ENCODE results near the gene OR7C1.
"Not testable (repeated sequence)": the region's sequence is repeated elsewhere in the genome, so short reads cannot be mapped to it uniquely, and the experiment has no call there.

OR7C1 gene

DNA sequence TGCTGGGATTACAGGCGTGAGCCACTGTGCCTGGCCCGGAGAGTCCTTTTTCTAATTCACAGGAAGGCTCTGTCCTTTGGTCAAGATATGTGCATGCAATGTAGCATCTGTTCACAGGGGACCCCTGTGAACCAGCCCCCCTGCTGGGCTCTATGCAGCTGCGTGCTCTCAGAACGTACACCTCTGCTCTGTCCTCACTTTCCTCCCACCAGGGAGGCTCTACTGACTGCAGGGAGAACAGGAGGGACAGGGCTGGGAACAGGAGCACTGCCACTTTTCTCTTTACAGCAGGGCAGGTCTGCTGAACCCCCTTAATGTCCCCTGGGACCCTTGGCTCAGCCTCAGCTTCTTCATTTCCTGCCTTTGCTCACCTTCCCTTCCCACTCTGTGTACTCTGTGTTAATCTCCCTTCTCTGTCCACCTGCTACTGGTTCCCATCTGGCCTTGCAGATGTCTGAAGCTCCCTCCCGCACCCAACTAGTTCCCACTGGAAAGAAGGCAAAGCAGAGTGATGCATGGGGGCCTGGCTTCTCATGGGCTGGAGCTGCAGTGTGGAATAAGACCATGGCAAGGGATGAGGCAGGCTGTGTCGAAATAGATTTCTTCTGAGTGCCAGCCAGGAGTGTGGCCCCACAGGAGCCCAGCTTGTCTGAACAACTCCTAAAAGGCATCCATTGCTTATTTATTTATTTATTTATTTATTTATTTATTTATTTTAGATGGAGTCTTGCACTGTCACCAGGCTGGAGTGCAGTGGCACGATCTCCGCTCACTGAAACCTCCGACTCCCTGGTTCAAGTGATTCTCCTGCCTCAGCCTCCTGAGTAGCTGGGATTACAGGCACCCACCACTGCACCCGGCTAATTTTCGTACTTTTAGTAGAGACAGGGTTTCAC lies 63.8 kb downstream of the OR7C1 start:
- in situ Hi-C loops (cut with MboI; ENCODE audit: low pct_unique_long_range_greater_than_20kb, low sequenced_read_pairs), result no loop called here
- DNase-seq, result no peak

DNA sequence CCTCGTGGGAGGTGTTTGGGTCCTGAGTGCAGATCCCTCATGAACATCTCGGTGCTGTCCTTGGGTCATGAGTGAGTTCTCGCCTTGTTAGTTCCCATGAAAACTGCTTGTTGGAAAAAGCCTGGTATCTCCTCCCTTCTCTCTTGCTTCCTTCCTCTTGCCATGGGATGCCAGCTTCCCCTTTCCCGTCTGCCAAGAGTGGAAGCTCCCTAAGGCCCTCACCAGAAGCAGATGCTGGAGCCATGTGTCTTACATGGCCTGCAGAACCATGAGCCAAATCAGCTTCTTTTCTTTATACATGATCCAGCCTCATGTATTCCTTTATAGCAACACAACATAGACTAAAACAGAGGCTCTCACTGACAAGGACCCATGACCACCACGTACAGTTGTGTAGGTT lies 64.8 kb downstream of the OR7C1 start:
- no peak for DNase-seq
- in situ Hi-C loops (cut with MboI; ENCODE audit: low pct_unique_long_range_greater_than_20kb, low sequenced_read_pairs), result no loop called here

DNA sequence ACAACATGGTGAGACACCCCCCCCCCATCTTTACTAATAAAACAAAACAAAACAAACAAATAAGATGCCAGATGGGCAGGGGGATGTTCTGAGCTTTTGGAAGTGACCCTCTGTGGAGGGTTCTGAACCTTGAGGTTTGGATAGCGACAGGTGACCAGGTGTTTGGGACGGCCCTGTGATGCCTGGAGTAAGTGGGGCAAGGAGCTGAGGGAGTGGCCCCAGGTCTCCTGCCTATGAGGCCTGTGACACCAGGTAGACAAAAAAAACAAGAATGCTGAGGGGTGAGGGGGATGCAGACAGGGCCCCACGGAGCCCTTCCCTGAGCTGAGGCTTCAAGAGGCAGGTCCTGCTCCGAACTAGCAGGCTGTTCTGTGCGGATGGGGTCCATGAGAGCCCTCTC lies 65.8 kb downstream of the OR7C1 start:
- DNase-seq, result no peak
- in situ Hi-C loops (cut with MboI; ENCODE audit: low pct_unique_long_range_greater_than_20kb, low sequenced_read_pairs), result loop anchor here (5.0 kb wide), 1 partner anchor 372 kb away; no protein-coding TSS in a partner anchor

DNA sequence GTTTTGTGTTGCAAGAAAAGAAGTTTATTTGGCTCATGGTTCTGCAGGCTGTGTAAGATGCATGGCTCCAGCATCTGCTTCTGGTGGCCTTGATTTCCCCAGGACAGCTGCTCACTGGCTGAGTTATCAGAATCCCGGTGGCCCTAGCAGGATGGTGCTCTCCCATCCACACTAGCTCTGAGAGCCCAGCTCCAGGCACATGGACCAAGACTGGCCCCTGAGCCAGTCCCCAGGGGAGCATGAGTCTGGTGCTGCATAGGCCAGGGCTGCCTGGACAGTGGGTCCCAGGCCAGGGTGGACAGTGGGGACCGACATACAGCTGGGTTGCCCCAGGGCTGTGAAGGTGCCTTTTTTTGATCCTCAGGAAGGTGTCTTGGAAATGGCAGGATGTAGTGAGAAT lies 67.0 kb downstream of the OR7C1 start:
- in situ Hi-C loops (cut with MboI; ENCODE audit: low pct_unique_long_range_greater_than_20kb, low sequenced_read_pairs), result loop anchor here (5.0 kb wide), 1 partner anchor 371 kb away; no protein-coding TSS in a partner anchor
- no peak for DNase-seq

DNA sequence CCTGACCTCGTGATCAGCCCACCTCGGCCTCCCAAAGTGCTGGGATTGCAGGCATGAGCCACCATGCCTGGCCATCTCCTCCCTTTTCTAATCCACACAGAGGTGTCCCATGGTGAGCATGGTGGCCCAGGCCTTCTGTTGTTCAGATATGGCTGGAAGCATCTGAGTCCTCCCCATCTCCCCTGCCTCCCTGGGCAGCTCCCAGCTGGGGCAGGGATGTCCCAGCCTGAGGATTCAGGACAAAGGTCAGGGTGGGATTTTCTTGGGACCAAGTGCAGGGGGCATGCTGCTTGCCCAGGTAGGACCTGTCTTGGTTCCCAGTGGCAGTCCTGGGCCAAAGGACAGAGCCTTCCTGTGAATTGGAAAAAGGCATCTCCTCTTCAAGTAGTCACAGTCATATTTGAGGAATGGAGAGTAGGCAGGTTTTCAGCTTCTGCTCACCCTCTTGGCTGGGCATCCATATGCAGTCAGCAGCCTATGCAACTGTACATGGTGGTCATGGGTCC lies 67.5 kb downstream of the OR7C1 start:
- in situ Hi-C loops (cut with MboI; ENCODE audit: low pct_unique_long_range_greater_than_20kb, low sequenced_read_pairs), result loop anchor here (5.0 kb wide), 1 partner anchor 370 kb away; no protein-coding TSS in a partner anchor
- DNase-seq, result no peak

DNA sequence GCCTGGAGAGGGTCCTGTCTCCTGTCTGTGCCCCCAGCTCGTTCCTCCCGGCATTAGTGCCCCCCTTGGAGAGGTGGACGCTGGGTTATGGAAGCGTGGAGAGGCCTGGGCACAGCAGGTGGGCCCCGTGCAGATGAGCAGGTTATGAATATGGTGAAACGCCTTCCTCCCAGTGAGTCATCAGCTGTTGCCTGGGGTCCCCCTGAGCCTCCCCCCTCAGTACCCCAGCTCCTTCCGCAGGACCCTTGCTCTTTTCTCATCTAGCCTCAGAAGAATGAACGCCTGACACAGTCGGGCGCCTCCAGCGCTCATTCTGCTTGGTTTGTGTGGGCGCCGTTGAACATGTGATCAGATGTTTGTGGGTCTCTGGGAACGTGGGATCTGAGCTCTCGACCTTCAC lies 69.1 kb downstream of the OR7C1 start:
- in situ Hi-C loops (cut with MboI; ENCODE audit: low pct_unique_long_range_greater_than_20kb, low sequenced_read_pairs), result loop anchor here (5.0 kb wide), 1 partner anchor 369 kb away; no protein-coding TSS in a partner anchor

DNA sequence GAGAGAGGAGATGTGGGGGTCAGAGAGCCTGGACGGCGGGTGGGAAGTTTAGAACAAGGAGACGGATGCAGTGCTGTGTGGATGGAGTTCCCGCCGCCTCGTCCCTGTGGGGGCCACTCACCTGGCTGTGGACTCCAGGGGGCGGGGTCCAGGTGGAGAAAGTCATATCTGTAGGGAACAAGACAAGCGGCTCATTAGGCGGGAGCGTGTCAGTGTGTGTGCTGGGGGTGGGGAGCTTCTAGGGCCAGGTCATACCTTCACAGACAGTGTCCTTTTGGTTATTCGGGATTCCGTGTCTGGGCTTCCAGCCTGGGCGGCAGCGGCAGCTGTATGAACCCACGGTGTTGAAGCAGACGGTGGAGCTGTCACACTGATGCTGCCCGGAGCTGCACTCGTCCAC lies 69.6 kb downstream of the OR7C1 start:
- in situ Hi-C loops (cut with MboI; ENCODE audit: low pct_unique_long_range_greater_than_20kb, low sequenced_read_pairs), result loop anchor here (5.0 kb wide), 1 partner anchor 368 kb away; no protein-coding TSS in a partner anchor
- not testable (repeated sequence) for DNase-seq

More for the DNA sequence above, 69.1 kb downstream of the OR7C1 start:
- DNase-seq, result not testable (repeated sequence)

DNA sequence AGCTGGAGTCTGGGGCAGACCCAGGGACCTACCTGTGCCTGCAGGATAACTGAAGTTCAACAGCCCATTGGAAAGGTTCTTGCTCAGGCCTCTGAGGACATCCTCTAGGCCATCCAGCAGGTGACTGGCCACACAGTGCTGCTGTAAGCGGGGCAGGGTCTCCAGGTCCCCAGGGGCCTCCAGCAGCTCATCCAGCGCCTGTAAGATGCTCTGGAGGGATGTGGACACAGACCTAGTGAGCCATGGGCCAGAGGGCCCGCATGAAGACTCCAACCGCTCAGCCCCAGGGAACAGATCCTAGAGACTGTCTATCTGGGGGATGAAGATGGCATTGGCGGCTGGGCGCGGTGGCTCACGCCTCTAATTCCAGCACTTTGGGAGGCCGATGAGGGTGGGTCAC lies 70.6 kb downstream of the OR7C1 start:
- in situ Hi-C loops (cut with MboI; ENCODE audit: low pct_unique_long_range_greater_than_20kb, low sequenced_read_pairs), result no loop called here
- DNase-seq, result no peak

DNA sequence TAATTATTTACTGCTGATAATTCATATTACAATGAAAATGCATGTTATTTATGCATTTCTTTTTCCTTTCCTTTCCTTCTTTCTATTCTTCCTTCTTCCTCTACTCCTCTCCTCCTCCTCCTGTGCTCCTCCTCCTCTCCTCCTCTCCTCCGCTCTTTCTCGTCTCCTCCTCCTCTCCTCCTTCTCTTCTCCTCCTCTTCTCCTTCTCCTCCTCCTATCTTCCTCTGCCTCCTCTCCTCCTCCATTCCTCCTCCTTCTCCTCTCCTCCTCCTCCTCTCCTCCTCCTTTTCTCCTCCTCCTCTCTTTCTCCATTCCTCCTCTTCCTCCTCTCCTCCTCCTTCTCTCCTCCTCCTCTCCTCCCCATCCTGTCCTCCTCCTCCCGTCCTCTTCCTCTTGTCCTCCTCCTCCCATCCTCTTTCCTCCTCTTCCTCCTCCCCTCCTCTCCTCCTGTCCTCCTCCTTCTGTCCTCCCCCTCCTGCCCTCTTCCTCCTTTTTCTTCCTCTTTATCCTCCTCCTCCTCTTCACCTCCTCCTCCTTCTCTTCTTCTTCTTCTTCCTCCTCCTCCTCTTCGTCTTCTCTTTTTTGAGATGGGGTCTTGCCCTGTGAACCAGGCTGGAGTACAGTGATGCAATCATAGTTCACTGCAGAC lies 71.4 kb downstream of the OR7C1 start:
- no peak for DNase-seq
- in situ Hi-C loops (cut with MboI; ENCODE audit: low pct_unique_long_range_greater_than_20kb, low sequenced_read_pairs), result no loop called here

DNA sequence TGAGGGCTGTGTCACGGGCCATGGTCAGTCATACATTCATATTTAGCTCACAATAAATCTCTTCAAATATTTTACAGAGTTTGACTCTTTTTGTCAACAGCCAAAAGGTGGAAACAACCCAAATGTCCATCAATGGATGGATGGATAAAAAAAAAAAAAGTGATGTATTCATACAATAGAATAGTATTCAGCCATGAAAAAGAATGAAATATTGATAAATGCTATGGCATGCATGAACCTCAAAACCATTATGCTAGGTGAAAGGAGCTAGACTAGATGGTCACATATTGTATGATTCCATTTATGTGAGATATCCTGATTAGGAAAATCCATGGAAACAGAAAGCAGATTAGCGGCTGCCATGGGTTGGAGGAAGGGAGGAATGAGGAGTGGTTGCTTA lies 72.9 kb downstream of the OR7C1 start:
- in situ Hi-C loops (cut with MboI; ENCODE audit: low pct_unique_long_range_greater_than_20kb, low sequenced_read_pairs), result no loop called here
- DNase-seq, result no peak

DNA sequence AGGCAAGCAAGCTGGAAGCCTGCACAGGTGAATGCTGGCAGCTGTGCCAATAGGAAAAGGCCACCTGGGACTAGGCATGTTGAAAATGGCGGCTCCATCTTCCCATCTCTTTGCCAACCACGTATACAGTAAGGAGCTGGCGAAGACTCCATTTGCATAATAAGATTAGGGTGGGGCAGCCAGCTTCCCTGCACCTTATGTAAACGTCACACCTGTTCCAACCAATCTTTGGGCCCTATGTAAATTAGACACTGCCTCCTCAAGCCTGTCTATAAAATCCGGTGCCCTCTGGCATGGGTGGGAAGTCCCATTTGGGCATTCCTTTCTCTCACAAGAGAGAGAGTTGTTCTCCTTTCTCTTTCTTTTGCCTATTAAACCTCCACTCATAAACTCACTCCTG lies 73.4 kb downstream of the OR7C1 start:
- no peak for DNase-seq
- in situ Hi-C loops (cut with MboI; ENCODE audit: low pct_unique_long_range_greater_than_20kb, low sequenced_read_pairs), result no loop called here

DNA sequence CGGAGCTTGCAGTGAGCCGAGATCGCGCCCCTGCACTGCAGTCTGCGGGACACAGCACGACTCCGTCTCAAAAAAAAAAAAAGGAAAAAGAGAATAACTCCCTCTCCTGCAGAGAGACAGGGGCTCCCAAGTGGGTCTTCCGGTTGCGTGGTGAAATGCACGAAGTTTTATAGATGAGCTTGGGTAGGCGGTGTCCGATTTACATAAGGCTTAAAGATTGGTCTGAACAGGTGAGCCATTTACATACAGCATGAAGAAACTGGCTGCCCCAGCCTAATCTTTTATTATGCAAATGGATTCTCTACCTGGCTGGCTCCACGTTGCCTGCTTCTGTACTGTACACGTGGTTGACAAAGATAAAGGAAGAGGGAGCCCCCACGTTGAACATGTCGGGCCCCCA lies 76.2 kb downstream of the OR7C1 start:
- in situ Hi-C loops (cut with MboI; ENCODE audit: low pct_unique_long_range_greater_than_20kb, low sequenced_read_pairs), result no loop called here
- DNase-seq, result no peak

DNA sequence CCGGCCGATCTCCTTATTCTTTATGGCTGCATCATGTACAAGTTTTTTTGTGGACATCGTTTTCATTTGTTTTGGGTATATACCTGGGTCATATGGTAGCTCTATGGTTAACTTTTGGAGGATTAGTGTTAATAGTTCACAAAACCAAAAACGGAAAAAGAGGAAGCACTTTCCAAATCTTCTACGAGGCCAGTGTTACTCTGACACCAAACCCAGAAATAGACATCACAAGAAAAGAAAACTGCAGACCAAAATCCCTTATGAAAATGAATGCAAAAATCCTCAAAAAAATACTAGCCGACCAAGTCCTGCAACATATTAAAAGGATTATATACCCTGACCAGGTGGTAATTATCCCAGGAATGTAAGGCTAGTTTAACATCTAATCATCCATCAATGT lies 86.4 kb downstream of the OR7C1 start:
- DNase-seq, result peak; percentile 54
- in situ Hi-C loops (cut with MboI; ENCODE audit: low pct_unique_long_range_greater_than_20kb, low sequenced_read_pairs), result no loop called here
